H1 (cell line): ENCODE data around the gene KLF13. TPM values are rescaled to one million over a fixed set of nuclear protein-coding genes. Genes with fewer than 3 reads are reported as not detected.

Experiments used
- CTCF ChIA-PET: fragments of 300-600 bp; sonication (Branson Sonifier 250); formaldehyde crosslinking; loops from one replicate; lab custom pipeline; 2021; ENCODE audit not compliant: partially characterized antibody; lab: Charles Lee
- POLR2A ChIA-PET: fragments of 300-600 bp; sonication (Branson Sonifier 250); formaldehyde crosslinking; loops from one replicate; lab custom pipeline; 2021; ENCODE audit warnings: inconsistent platforms; ENCODE audit not compliant: partially characterized antibody; lab: Charles Lee
- DNase-seq, 2 experiments: peaks; one replicate each; pipeline versions ENCODE4 v3.0.0 to v3.0.0-alpha.2; 2010 to 2022; ENCODE audit warnings: low spot score in 2 of 2, low read depth in 1 of 2, mixed read lengths in 1 of 2
- FAIRE-seq: peaks from 2 replicates; lab custom pipeline; 2011; peaks lifted over from hg19 to GRCh38; lab: Jason Lieb, UNC
- H2AFZ ChIP-seq: 2 replicates; pipeline ENCODE4 v1.8.1; 2012; ENCODE audit warnings: low read length, inconsistent platforms
- H2AK5ac ChIP-seq: 2 replicates; pipeline ENCODE4 v1.6.1; 2013; ENCODE audit warnings: low read depth, low read length
- H2BK120ac ChIP-seq: replicated peaks from 2 replicates; pipeline ENCODE3; 2013; ENCODE audit warnings: low read depth, low read length, inconsistent platforms
- H2BK12ac ChIP-seq: 2 replicates; pipeline ENCODE4 v1.6.1; 2013; ENCODE audit warnings: low read depth, low read length
- H2BK15ac ChIP-seq: 2 replicates; pipeline ENCODE4 v1.6.1; 2013; ENCODE audit warnings: low read length
- H2BK20ac ChIP-seq: 2 replicates; pipeline ENCODE4 v1.6.1; 2013; ENCODE audit warnings: low read length
- H2BK5ac ChIP-seq: 2 replicates; pipeline ENCODE4 v1.6.1; 2013; ENCODE audit warnings: low read depth, low read length
- H3K14ac ChIP-seq: 2 replicates; pipeline ENCODE4 v1.6.1; 2013; ENCODE audit warnings: inconsistent platforms; ENCODE audit not compliant: insufficient read length
- H3K18ac ChIP-seq: 2 replicates; pipeline ENCODE4 v1.6.1; 2013; ENCODE audit warnings: low read length; ENCODE audit errors: extremely low read depth
- H3K23ac ChIP-seq: 2 replicates; pipeline ENCODE4 v1.6.1; 2013; ENCODE audit warnings: inconsistent platforms; ENCODE audit not compliant: insufficient read length
- H3K23me2 ChIP-seq: 2 replicates; pipeline ENCODE4 v1.6.1; 2013; ENCODE audit warnings: low read depth, low read length
- H3K27ac ChIP-seq: 2 replicates; pipeline ENCODE4 v1.6.1; 2011; ENCODE audit warnings: low read depth, low read length, inconsistent platforms
- H3K27me3 ChIP-seq, 4 experiments: replicated peaks in 1 of 4; 1 replicate in 1 of 4; 2 replicates in 3 of 4; pipeline versions ENCODE4 v1.6.1 to v1.8.1; 2011 to 2013; ENCODE audit warnings: low read length in 3 of 4, mild to moderate bottlenecking in 3 of 4, inconsistent platforms in 2 of 4, mixed read lengths in 2 of 4, moderate library complexity in 1 of 4; ENCODE audit not compliant: control insufficient read depth in 3 of 4, insufficient read depth in 3 of 4; ENCODE audit errors: extremely low read depth in 1 of 4
- H3K36me3 ChIP-seq, 4 experiments: 2 replicates each; pipeline versions ENCODE4 v1.6.1 to v1.8.1; 2011 to 2013; ENCODE audit warnings: mild to moderate bottlenecking in 4 of 4, low read length in 3 of 4, moderate library complexity in 2 of 4, control low read depth in 1 of 4, inconsistent platforms in 1 of 4; ENCODE audit not compliant: insufficient read depth in 4 of 4, control insufficient read depth in 2 of 4
- H3K4ac ChIP-seq: replicated peaks from 2 replicates; pipeline ENCODE3; 2013; ENCODE audit warnings: low read length, low read depth, mixed read lengths, inconsistent platforms; ENCODE audit not compliant: insufficient read length
- H3K4me1 ChIP-seq, 4 experiments: replicated peaks in 1 of 4; 1 replicate in 1 of 4; 2 replicates in 3 of 4; pipeline versions ENCODE4 v1.6.1 to v1.8.1; 2011 to 2013; ENCODE audit warnings: low read length in 3 of 4, inconsistent platforms in 2 of 4, mixed read lengths in 1 of 4; ENCODE audit not compliant: insufficient read depth in 4 of 4, control insufficient read depth in 3 of 4
- H3K4me2 ChIP-seq, 2 experiments: 2 replicates each; pipeline versions ENCODE4 v1.6.1 to v1.8.1; 2011 to 2013; ENCODE audit warnings: low read depth in 2 of 2, low read length in 2 of 2, control low read depth in 1 of 2, inconsistent platforms in 1 of 2, mild to moderate bottlenecking in 1 of 2; ENCODE audit not compliant: insufficient read depth in 1 of 2
- H3K4me3 ChIP-seq, 4 experiments: fragments of 200-600, 300-600 bp in 1 of 4; sonication (generic), shearing (Covaris generic), sonication (Bioruptor Twin) in 1 of 4; 2 replicates each; pipeline versions ENCODE4 v1.5.1 to v1.8.1; 2011 to 2016; ENCODE audit warnings: low read length in 4 of 4, low read depth in 3 of 4, control low read depth in 2 of 4, inconsistent platforms in 2 of 4, mild to moderate bottlenecking in 2 of 4, mixed read lengths in 1 of 4, moderate library complexity in 1 of 4; ENCODE audit not compliant: insufficient read depth in 2 of 4; ENCODE audit errors: extremely low read depth in 1 of 4
- H3K56ac ChIP-seq: replicated peaks from 2 replicates; pipeline ENCODE3; 2013; ENCODE audit warnings: low read depth, mild to moderate bottlenecking, mixed read lengths, low read length, inconsistent platforms; ENCODE audit not compliant: insufficient read length
- H3K79me1 ChIP-seq: 2 replicates; pipeline ENCODE4 v1.6.1; 2013; ENCODE audit warnings: low read depth, low read length, control low read depth
- H3K79me2 ChIP-seq, 2 experiments: 2 replicates each; pipeline versions ENCODE4 v1.6.1 to v1.8.1; 2012 to 2013; ENCODE audit warnings: low read length in 2 of 2, mild to moderate bottlenecking in 2 of 2, inconsistent platforms in 1 of 2; ENCODE audit not compliant: insufficient read depth in 2 of 2, control insufficient read depth in 1 of 2
- H3K9ac ChIP-seq, 4 experiments: replicated peaks in 1 of 4; 1 replicate in 1 of 4; 2 replicates in 3 of 4; pipeline versions ENCODE4 v1.6.1 to v1.8.1; 2011 to 2013; ENCODE audit warnings: low read depth in 3 of 4, low read length in 3 of 4, control low read depth in 2 of 4, mild to moderate bottlenecking in 2 of 4, moderate library complexity in 2 of 4, inconsistent platforms in 1 of 4; ENCODE audit errors: extremely low read depth in 1 of 4
- H3K9me3 ChIP-seq, 2 experiments: 2 replicates each; pipeline versions ENCODE4 v1.6.1 to v1.8.1; 2012 to 2013; ENCODE audit warnings: mild to moderate bottlenecking in 2 of 2, moderate library complexity in 2 of 2, control low read depth in 1 of 2, inconsistent platforms in 1 of 2, low read depth in 1 of 2, low read length in 1 of 2, mixed read lengths in 1 of 2; ENCODE audit not compliant: insufficient read depth in 2 of 2
- H4K20me1 ChIP-seq, 2 experiments: replicated peaks in 1 of 2; 2 replicates each; pipeline versions ENCODE3 to v1.8.1; 2011 to 2013; ENCODE audit warnings: inconsistent platforms in 2 of 2, low read length in 2 of 2, mild to moderate bottlenecking in 1 of 2; ENCODE audit not compliant: insufficient read depth in 2 of 2, control insufficient read depth in 1 of 2
- H4K5ac ChIP-seq: 2 replicates; pipeline ENCODE4 v1.6.1; 2013; ENCODE audit warnings: low read length, low read depth, mixed read lengths, inconsistent platforms; ENCODE audit not compliant: insufficient read length
- H4K8ac ChIP-seq: 2 replicates; pipeline ENCODE4 v1.8.0; 2013; ENCODE audit warnings: mild to moderate bottlenecking, moderate library complexity, low read length, inconsistent platforms; ENCODE audit not compliant: insufficient read depth; ENCODE audit errors: extremely low read depth
- H4K91ac ChIP-seq: replicated peaks from 2 replicates; pipeline ENCODE3; 2013; ENCODE audit warnings: low read length, mixed read lengths, inconsistent platforms; ENCODE audit not compliant: insufficient read length
- BCL11A ChIP-seq, 2 experiments: IDR thresholded peaks; one replicate each; pipeline ENCODE4 v1.6.1; 2011; ENCODE audit warnings: low read depth in 2 of 2, low read length in 2 of 2, mild to moderate bottlenecking in 2 of 2
- GABPA ChIP-seq: IDR thresholded peaks from 2 replicates; pipeline ENCODE4 v1.6.1; 2011; ENCODE audit warnings: mild to moderate bottlenecking, low read length, moderate library complexity, borderline replicate concordance; ENCODE audit not compliant: insufficient read depth
- SIN3A ChIP-seq, 2 experiments: IDR thresholded peaks in 1 of 2; conservative IDR thresholded peaks in 1 of 2; 2 replicates each; pipeline ENCODE4 v1.6.1; 2011 to 2012; ENCODE audit warnings: low read length in 2 of 2, improper control_type of control experiment in 1 of 2, low read depth in 1 of 2, mild to moderate bottlenecking in 1 of 2
- SP1 ChIP-seq: IDR thresholded peaks from 2 replicates; pipeline ENCODE4 v1.6.1; 2011; ENCODE audit warnings: low read depth, low read length
- SP2 ChIP-seq: IDR thresholded peaks from 2 replicates; pipeline ENCODE4 v1.6.1; 2012; ENCODE audit warnings: mild to moderate bottlenecking, low read length, inconsistent platforms
- SRF ChIP-seq: IDR thresholded peaks from 2 replicates; pipeline ENCODE4 v1.6.1; 2011; ENCODE audit warnings: mild to moderate bottlenecking, low read depth, low read length, moderate library complexity
- TBP ChIP-seq: IDR thresholded peaks from 2 replicates; pipeline ENCODE4 v1.6.1; 2011; ENCODE audit warnings: low read depth, low read length, improper control_type of control experiment
- TCF12 ChIP-seq: IDR thresholded peaks from 2 replicates; pipeline ENCODE4 v1.6.1; 2011; ENCODE audit warnings: low read depth, mild to moderate bottlenecking, low read length
- WGBS, 2 experiments: shearing (Covaris generic) in 1 of 2; methylation state at CpG; one replicate each; pipeline versions ENCODE4 v1.1.6 to v1.1.7; 2013 to 2015; ENCODE audit warnings: low lambda C conversion rate in 2 of 2, mixed read lengths in 2 of 2, inconsistent platforms in 1 of 2, low coverage in 1 of 2, missing lambda C conversion rate in 1 of 2; ENCODE audit not compliant: insufficient replicate concordance in 2 of 2, insufficient coverage in 1 of 2, insufficient read length in 1 of 2; ENCODE audit errors: extremely low coverage in 1 of 2, missing lambda C conversion rate in 1 of 2; 5-methylcytosine and 5-hydroxymethylcytosine counted together
- polyA plus RNA-seq, 7 experiments: library from polyadenylated mRNA; depleted of rRNA in 3 of 7; stranded (reverse) in 5 of 7; unstranded in 2 of 7; fragments of >200 nt in 5 of 7; fragments of 200-250 nt in 2 of 7; gene quantifications; 1 replicate in 5 of 7; 2 replicates in 1 of 7; 4 replicates in 1 of 7; pipeline versions ENCODE4 v1.2.1 to v1.2.3, GENCODE V29; 2011 to 2013; ENCODE audit warnings: missing spikeins in 2 of 7, mixed read lengths in 2 of 7
- total RNA-seq: library from RNA; stranded (reverse); fragmentation: NEBNext Ultra II Directional; extraction: Animal tissue kit (Norgen Biotek cat#: 25700); gene quantifications from 2 replicates; pipeline ENCODE4 v1.2.1, GENCODE V29; 2021
- TF ChIP-seq, protein P1 (sequence below): IDR thresholded peaks from 2 replicates; pipeline ENCODE4 v1.6.1; 2012; ENCODE audit warnings: inconsistent platforms

Gene KLF13
- total and polyA plus RNA-seq, 2 of the 8 experiments (the other 6 are each of a cell fraction or from before 2014, with no cell fraction given), result 18.3 to 33.4 TPM

DNA sequence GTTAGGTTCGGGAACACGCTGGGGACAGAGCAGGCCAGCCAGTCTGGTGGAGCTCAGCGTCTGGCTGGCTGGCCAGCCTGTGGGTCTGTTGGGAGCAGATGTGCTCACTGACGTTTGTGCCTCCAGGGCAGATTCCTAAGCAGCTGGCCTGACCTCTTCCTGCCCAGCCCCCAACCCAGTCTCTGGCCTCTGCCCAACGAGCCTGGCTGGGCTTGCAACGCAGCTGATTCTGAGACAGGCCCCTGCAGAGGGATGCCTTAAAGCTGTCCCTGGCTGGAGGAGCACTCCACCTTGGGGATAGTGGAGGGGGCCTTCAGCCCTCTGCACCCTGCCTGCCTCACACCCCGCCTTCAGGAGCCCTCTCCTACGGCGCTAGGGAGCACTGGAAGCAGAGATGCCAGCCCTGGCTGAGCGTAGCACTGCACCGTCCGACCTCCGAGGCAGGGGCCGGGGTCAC lies 46.0 kb downstream of the KLF13 start:
- peak; percentile 42; the same call in 1 of the 2 replicates for TF ChIP-seq SP1
- peak in 1 of 2 experiments; percentile 58; a peak in 1 of 4 replicates for TF ChIP-seq SIN3A (conservative IDR thresholded peaks at IDR 0.05 in 1 of 2, IDR thresholded peaks at IDR 0.05 in 1 of 2; ENCODE audit: low read depth in 1 of 2, low read length in 2 of 2)
- TF ChIP-seq SP2, result no peak
- no peak for TF ChIP-seq BCL11A (IDR thresholded peaks at IDR 0.05; ENCODE audit: low read depth in 2 of 2, low read length in 2 of 2)
- peak; percentile 71; the same call in 1 of the 2 replicates for TF ChIP-seq TBP
- peak; percentile 79; the same call in 1 of the 2 replicates for TF ChIP-seq TCF12
- no peak for TF ChIP-seq SRF
- TF ChIP-seq GABPA, result 0 out of 2 replicates have a peak, but pooled peaks have one; percentile 17
- TF ChIP-seq, protein P1, sequence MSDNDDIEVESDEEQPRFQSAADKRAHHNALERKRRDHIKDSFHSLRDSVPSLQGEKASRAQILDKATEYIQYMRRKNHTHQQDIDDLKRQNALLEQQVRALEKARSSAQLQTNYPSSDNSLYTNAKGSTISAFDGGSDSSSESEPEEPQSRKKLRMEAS, result peak; percentile 44; the same call in 1 of the 2 replicates
- no peak overlapping the region for H3K9ac ChIP-seq

More for the DNA sequence above, 46.0 kb downstream of the KLF13 start:
- Histone ChIP-seq H3K18ac (no peak overlapping the region), H3K23ac (no peak overlapping the region), H3K23me2 (no peaks in the 10 kb centered on the region), H3K14ac (no peak overlapping the region), H3K56ac (no peak overlapping the region), H4K91ac (no peak overlapping the region), H3K79me1 (peaks cover 13% of the 10 kb centered on the region), H2BK5ac (peak overlapping the region; percentile 66; the same call in 1 of the 2 replicates), H3K79me2 (peaks cover 0 to 25% of the 10 kb centered on the region in 2 experiments; a peak in 2 of 4 replicates), H3K36me3 (peaks cover 0 to 3% (median 0%) of the 10 kb centered on the region in 4 experiments; a peak in 1 of 8 replicates), H4K5ac (no peak overlapping the region), H2BK120ac (no peak overlapping the region), H3K27me3 (no peaks in the 10 kb centered on the region), H2BK15ac (no peak overlapping the region), H3K4me3 (no peak overlapping the region), H2AFZ (no peak overlapping the region), H4K8ac (peak overlapping the region; percentile 15; the same call in 1 of the 2 replicates), H3K9me3 (no peaks in the 10 kb centered on the region), H3K4ac (no peak overlapping the region), H3K27ac (no peak overlapping the region), H3K4me2 (0 out of 4 replicates have a peak overlapping the region, but pooled peaks of 1 of the 2 experiments have one; percentile 0), H2BK20ac (no peak overlapping the region; the same call in 1 of the 2 replicates), H2AK5ac (no peak overlapping the region), H4K20me1 (peaks cover 2 to 3% of the 10 kb centered on the region in 2 experiments), H3K4me1 (peaks cover 0 to 34% (median 5%) of the 10 kb centered on the region in 4 experiments; a peak in 6 of 7 replicates), H2BK12ac (0 out of 2 replicates have a peak overlapping the region, but pooled peaks have one; percentile 3)
- POLR2A ChIA-PET, result interaction anchor here (1.1 kb wide), 2 partner anchors 21 to 102 kb away, joined by 3 read pairs; no protein-coding TSS in a partner anchor
- peak; percentile 28 for FAIRE-seq
- peak; percentile 59 to 69 for DNase-seq
- WGBS, 2 experiments, result 71% methylated on average over 14 of the region's 14 CpGs; no CpG with 5 or more reads in 1 of the 2 experiments
- CTCF ChIA-PET, result interaction anchor here (0.7 to 1.2 kb wide), 4 partner anchors 17 to 116 kb away, joined by 3 read pairs; no protein-coding TSS in a partner anchor
